HepG2 (cell line): ENCODE data around the gene C3orf38. TPM values are rescaled to one million over a fixed set of nuclear protein-coding genes. Genes with fewer than 3 reads are reported as not detected.

ENCODE experiments used
- ARHGAP35 ChIP-seq: sonication (generic); formaldehyde crosslinking; IDR thresholded peaks from 2 replicates; pipeline ENCODE4 v1.9.0; 2022; ENCODE audit warnings: mild to moderate bottlenecking, inconsistent platforms, moderate library complexity, missing genetic modification reagents, borderline replicate concordance
- FOXP1 ChIP-seq, 2 experiments: fragments of 450-650 bp in 1 of 2; IDR thresholded peaks; 2 replicates each; pipeline ENCODE4 v1.6.1; 2017 to 2018; ENCODE audit warnings: antibody characterized with exemption in 1 of 2
- HOXA3 ChIP-seq: sonication (generic); formaldehyde crosslinking; IDR thresholded peaks from 2 replicates; pipeline ENCODE4 v1.5.0; 2020; ENCODE audit warnings: missing genetic modification reagents
- MXI1 ChIP-seq: IDR thresholded peaks from 3 replicates; pipeline ENCODE4 v1.6.1; 2012; ENCODE audit warnings: low read depth, low read length, inconsistent platforms, borderline replicate concordance
- MYPOP ChIP-seq: sonication (generic); formaldehyde crosslinking; IDR thresholded peaks from 2 replicates; pipeline ENCODE4 v1.8.1; 2023; ENCODE audit warnings: mild to moderate bottlenecking, moderate library complexity, missing genetic modification reagents
- NFYB ChIP-seq: sonication (generic); formaldehyde crosslinking; IDR thresholded peaks from 2 replicates; pipeline ENCODE4 v1.4.0; 2020; ENCODE audit warnings: missing genetic modification reagents
- NR0B2 ChIP-seq: sonication (generic); formaldehyde crosslinking; IDR thresholded peaks from 2 replicates; pipeline ENCODE4 v1.4.0; 2020; ENCODE audit warnings: mild to moderate bottlenecking, missing genetic modification reagents
- RELA ChIP-seq: sonication (generic); formaldehyde crosslinking; IDR thresholded peaks from 2 replicates; pipeline ENCODE4 v1.4.0; 2020; ENCODE audit warnings: missing genetic modification reagents
- ZBTB1 ChIP-seq: sonication (generic); formaldehyde crosslinking; IDR thresholded peaks from 2 replicates; pipeline ENCODE4 v1.4.0; 2020; ENCODE audit warnings: missing genetic modification reagents, borderline replicate concordance
- ZBTB3 ChIP-seq: sonication (generic); formaldehyde crosslinking; IDR thresholded peaks from 2 replicates; pipeline ENCODE4 v1.4.0; 2020; ENCODE audit warnings: low read depth, mild to moderate bottlenecking, moderate library complexity, missing genetic modification reagents, borderline replicate concordance
- ZC3H13 ChIP-seq: sonication (generic); formaldehyde crosslinking; IDR thresholded peaks from 2 replicates; pipeline ENCODE4 v1.8.1; 2023; ENCODE audit warnings: mild to moderate bottlenecking, missing genetic modification reagents, moderate library complexity
- ZFP36L2 ChIP-seq: sonication (generic); formaldehyde crosslinking; IDR thresholded peaks from 2 replicates; pipeline ENCODE4 v1.4.0; 2020; ENCODE audit warnings: missing genetic modification reagents
- ZNF160 ChIP-seq: sonication (generic); formaldehyde crosslinking; IDR thresholded peaks from 2 replicates; pipeline ENCODE4 v1.8.0; 2022; ENCODE audit warnings: mild to moderate bottlenecking, inconsistent platforms, missing genetic modification reagents
- ZNF282 ChIP-seq: fragments of 450-650 bp; IDR thresholded peaks from 2 replicates; pipeline ENCODE4 v1.6.1; 2018; ENCODE audit not compliant: partially characterized antibody
- ZNF883 ChIP-seq: sonication (generic); formaldehyde crosslinking; IDR thresholded peaks from 2 replicates; pipeline ENCODE4 v1.5.1; 2020; ENCODE audit warnings: mild to moderate bottlenecking, missing genetic modification reagents; ENCODE audit errors: not compliant biosample characterization
- polyA plus RNA-seq, 8 experiments: library from polyadenylated mRNA; depleted of rRNA in 3 of 8; stranded (reverse) in 7 of 8; unstranded in 1 of 8; fragments of >200 nt; fragmentation: Illumina TruSeq in 4 of 8; extraction: Trizol in 4 of 8; gene quantifications; 2 replicates each; pipeline versions ENCODE4 v1.2.1 to v1.2.3, GENCODE V29; 2011 to 2016; ENCODE audit warnings: low read depth in 4 of 8, missing spikeins in 1 of 8, mixed read lengths in 1 of 8; ENCODE audit not compliant: insufficient read depth in 1 of 8
- total RNA-seq, 5 experiments: library from RNA; depleted of rRNA; stranded (reverse); fragments of >200 nt; fragmentation: Illumina TruSeq; extraction: Trizol; gene quantifications; 2 replicates each; pipeline ENCODE4 v1.2.3, GENCODE V29; 2016; ENCODE audit warnings: low read depth in 1 of 5
- TF ChIP-seq, protein P1 (sequence below): sonication (generic); formaldehyde crosslinking; IDR thresholded peaks from 2 replicates; pipeline ENCODE4 v1.8.1; 2023; ENCODE audit warnings: mild to moderate bottlenecking, inconsistent platforms, moderate library complexity, missing genetic modification reagents, borderline replicate concordance
- TF ChIP-seq, protein P2 (sequence below): sonication (generic); formaldehyde crosslinking; IDR thresholded peaks from 2 replicates; pipeline ENCODE4 v1.5.0; 2020; ENCODE audit warnings: mild to moderate bottlenecking, missing genetic modification reagents, moderate library complexity
- TF ChIP-seq, protein P3 (sequence below): sonication (generic); formaldehyde crosslinking; IDR thresholded peaks from 2 replicates; pipeline ENCODE4 v1.4.0; 2020; ENCODE audit warnings: mild to moderate bottlenecking, missing genetic modification reagents
- TF ChIP-seq, protein P4 (sequence below), 2 experiments: sonication (generic) in 1 of 2; formaldehyde crosslinking in 1 of 2; IDR thresholded peaks; 2 replicates each; pipeline versions ENCODE4 v1.4.0 to v1.6.1; 2018 to 2020; ENCODE audit warnings: missing genetic modification reagents in 2 of 2, borderline replicate concordance in 1 of 2, low read depth in 1 of 2, mild to moderate bottlenecking in 1 of 2, missing biosample characterization in 1 of 2

C3orf38 gene
- total and polyA plus RNA-seq, 2 of the 13 experiments (the other 11 are each of a cell fraction or from before 2014, with no cell fraction given) = 6.0 to 17.5 TPM

- TF ChIP-seq MYPOP (CRISPR knock-in tag) = peak; percentile 71; the same call in 1 of the 2 replicates
- TF ChIP-seq, protein P1, sequence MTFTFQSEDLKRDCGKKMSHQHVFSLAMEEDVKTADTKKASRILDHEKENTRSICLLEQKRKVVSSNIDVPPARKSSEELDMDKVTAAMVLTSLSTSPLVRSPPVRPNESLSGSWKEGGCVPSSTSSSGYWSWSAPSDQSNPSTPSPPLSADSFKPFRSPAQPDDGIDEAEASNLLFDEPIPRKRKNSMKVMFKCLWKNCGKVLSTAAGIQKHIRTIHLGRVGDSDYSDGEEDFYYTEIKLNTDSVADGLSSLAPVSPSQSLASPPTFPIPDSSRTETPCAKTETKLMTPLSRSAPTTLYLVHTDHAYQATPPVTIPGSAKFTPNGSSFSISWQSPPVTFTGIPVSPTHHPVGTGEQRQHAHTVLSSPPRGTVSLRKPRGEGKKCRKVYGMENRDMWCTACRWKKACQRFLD (CRISPR knock-in tag) = no peak
- TF ChIP-seq, protein P2, sequence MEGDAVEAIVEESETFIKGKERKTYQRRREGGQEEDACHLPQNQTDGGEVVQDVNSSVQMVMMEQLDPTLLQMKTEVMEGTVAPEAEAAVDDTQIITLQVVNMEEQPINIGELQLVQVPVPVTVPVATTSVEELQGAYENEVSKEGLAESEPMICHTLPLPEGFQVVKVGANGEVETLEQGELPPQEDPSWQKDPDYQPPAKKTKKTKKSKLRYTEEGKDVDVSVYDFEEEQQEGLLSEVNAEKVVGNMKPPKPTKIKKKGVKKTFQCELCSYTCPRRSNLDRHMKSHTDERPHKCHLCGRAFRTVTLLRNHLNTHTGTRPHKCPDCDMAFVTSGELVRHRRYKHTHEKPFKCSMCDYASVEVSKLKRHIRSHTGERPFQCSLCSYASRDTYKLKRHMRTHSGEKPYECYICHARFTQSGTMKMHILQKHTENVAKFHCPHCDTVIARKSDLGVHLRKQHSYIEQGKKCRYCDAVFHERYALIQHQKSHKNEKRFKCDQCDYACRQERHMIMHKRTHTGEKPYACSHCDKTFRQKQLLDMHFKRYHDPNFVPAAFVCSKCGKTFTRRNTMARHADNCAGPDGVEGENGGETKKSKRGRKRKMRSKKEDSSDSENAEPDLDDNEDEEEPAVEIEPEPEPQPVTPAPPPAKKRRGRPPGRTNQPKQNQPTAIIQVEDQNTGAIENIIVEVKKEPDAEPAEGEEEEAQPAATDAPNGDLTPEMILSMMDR (CRISPR knock-in tag) = no peak
- peak; percentile 58; the same call in 1 of the 2 replicates for TF ChIP-seq ARHGAP35 (CRISPR knock-in tag)
- TF ChIP-seq ZC3H13 = no peak
- TF ChIP-seq ZNF282 = no peak
- TF ChIP-seq, protein P3, sequence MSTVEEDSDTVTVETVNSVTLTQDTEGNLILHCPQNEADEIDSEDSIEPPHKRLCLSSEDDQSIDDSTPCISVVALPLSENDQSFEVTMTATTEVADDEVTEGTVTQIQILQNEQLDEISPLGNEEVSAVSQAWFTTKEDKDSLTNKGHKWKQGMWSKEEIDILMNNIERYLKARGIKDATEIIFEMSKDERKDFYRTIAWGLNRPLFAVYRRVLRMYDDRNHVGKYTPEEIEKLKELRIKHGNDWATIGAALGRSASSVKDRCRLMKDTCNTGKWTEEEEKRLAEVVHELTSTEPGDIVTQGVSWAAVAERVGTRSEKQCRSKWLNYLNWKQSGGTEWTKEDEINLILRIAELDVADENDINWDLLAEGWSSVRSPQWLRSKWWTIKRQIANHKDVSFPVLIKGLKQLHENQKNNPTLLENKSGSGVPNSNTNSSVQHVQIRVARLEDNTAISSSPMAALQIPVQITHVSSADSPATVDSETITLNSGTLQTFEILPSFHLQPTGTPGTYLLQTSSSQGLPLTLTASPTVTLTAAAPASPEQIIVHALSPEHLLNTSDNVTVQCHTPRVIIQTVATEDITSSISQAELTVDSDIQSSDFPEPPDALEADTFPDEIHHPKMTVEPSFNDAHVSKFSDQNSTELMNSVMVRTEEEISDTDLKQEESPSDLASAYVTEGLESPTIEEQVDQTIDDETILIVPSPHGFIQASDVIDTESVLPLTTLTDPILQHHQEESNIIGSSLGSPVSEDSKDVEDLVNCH = no peak
- TF ChIP-seq NFYB (CRISPR knock-in tag) = peak; percentile 56; the same call in 1 of the 2 replicates
- TF ChIP-seq ZBTB1 = no peak
- TF ChIP-seq ZFP36L2 (CRISPR knock-in tag) = no peak
- peak; percentile 26; the same call in 1 of the 3 replicates for TF ChIP-seq MXI1
- TF ChIP-seq NR0B2 (CRISPR knock-in tag) = no peak
- TF ChIP-seq ZNF883 (CRISPR knock-in tag) = peak; percentile 43
- no peak; the same call in 1 of the 2 replicates for TF ChIP-seq FOXP1 (IDR thresholded peaks at IDR 0.05)
- TF ChIP-seq FOXP1 (CRISPR knock-in tag; IDR thresholded peaks at IDR 0.05) = peak; percentile 46; the same call in 1 of the 2 replicates
- no peak for TF ChIP-seq RELA (CRISPR knock-in tag)
- TF ChIP-seq ZNF160 (CRISPR knock-in tag) = no peak
- TF ChIP-seq, protein P4, sequence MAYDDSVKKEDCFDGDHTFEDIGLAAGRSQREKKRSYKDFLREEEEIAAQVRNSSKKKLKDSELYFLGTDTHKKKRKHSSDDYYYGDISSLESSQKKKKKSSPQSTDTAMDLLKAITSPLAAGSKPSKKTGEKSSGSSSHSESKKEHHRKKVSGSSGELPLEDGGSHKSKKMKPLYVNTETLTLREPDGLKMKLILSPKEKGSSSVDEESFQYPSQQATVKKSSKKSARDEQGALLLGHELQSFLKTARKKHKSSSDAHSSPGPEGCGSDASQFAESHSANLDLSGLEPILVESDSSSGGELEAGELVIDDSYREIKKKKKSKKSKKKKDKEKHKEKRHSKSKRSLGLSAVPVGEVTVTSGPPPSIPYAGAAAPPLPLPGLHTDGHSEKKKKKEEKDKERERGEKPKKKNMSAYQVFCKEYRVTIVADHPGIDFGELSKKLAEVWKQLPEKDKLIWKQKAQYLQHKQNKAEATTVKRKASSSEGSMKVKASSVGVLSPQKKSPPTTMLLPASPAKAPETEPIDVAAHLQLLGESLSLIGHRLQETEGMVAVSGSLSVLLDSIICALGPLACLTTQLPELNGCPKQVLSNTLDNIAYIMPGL (CRISPR knock-in tag; IDR thresholded peaks at IDR 0.05; ENCODE audit: borderline replicate concordance in 1 of 2, low read depth in 1 of 2) = peak; percentile 87 to 93
- TF ChIP-seq ZBTB3 (CRISPR knock-in tag) = no peak
- peak; percentile 88 for TF ChIP-seq HOXA3 (CRISPR knock-in tag)
Measured at GRCh38 chr3:88149509-88150362, at the start of gene C3orf38 (continued).
